Measurements from ENCODE around the gene DGKI.

DGKI gene

GRCh38 chr7:137732168-137732567 is 114.6 kb downstream of the DGKI start:
- no peak overlapping the region for H3K4me2 ChIP-seq (ENCODE audit: low read length)
- no peaks in the 10 kb centered on the region for H3F3A ChIP-seq (ENCODE audit: control insufficient read depth, insufficient read depth)
- no peaks in the 10 kb centered on the region for H3K9me3 ChIP-seq (ENCODE audit: control insufficient read depth, insufficient read depth, low read length)
- H3K36me3 ChIP-seq (ENCODE audit: control insufficient read depth, low read length), result no peaks in the 10 kb centered on the region
- no peaks in the 10 kb centered on the region for H3K9me2 ChIP-seq (replicated peaks; ENCODE audit: control insufficient read depth, low read length)
- no peaks in the 10 kb centered on the region for H3K4me1 ChIP-seq (ENCODE audit: control insufficient read depth, low read length)
- no peak overlapping the region for H3K4me3 ChIP-seq (ENCODE audit: low read length)
- no peaks in the 10 kb centered on the region for H4K20me1 ChIP-seq (ENCODE audit: control insufficient read depth, insufficient read depth, low read depth, low read length)
- H3K79me2 ChIP-seq (ENCODE audit: control insufficient read depth, low read length), result no peaks in the 10 kb centered on the region
- no peaks in the 10 kb centered on the region for H3K27me3 ChIP-seq (ENCODE audit: control insufficient read depth, low read length)
- TF ChIP-seq EZH2phosphoT487 (IDR thresholded peaks at IDR 0.05; ENCODE audit: borderline replicate concordance, low read length) (no peak), CTCF (IDR thresholded peaks at IDR 0.05; ENCODE audit: low read depth, low read length, poor library complexity, severe bottlenecking) (no peak)
- H3K27ac ChIP-seq (ENCODE audit: low read depth, low read length), result no peak overlapping the region

- Histone ChIP-seq H3K36me3 (ENCODE audit: control insufficient read depth, low read length) (no peaks in the 10 kb centered on the region), H3K4me2 (ENCODE audit: low read length) (no peak overlapping the region), H3K27me3 (ENCODE audit: control insufficient read depth, low read length) (no peaks in the 10 kb centered on the region), H3K79me2 (ENCODE audit: control insufficient read depth, low read length) (no peaks in the 10 kb centered on the region), H3K4me3 (ENCODE audit: low read length) (no peak overlapping the region), H3K4me1 (ENCODE audit: control insufficient read depth, low read length) (no peaks in the 10 kb centered on the region), H3K27ac (ENCODE audit: low read depth, low read length) (no peak overlapping the region), H4K20me1 (ENCODE audit: control insufficient read depth, insufficient read depth, low read depth, low read length) (no peaks in the 10 kb centered on the region), H3F3A (ENCODE audit: control insufficient read depth, insufficient read depth) (no peaks in the 10 kb centered on the region), H3K9me2 (replicated peaks; ENCODE audit: control insufficient read depth, low read length) (no peaks in the 10 kb centered on the region), H3K9me3 (ENCODE audit: control insufficient read depth, insufficient read depth, low read length) (no peaks in the 10 kb centered on the region)
- no peak for TF ChIP-seq CTCF (IDR thresholded peaks at IDR 0.05; ENCODE audit: low read depth, low read length, poor library complexity, severe bottlenecking)
Measured at GRCh38 chr7:137731436-137731835, 115.3 kb downstream of the DGKI start.

- H3K4me3 ChIP-seq (ENCODE audit: low read length), result no peak overlapping the region
- no peaks in the 10 kb centered on the region for H4K20me1 ChIP-seq (ENCODE audit: control insufficient read depth, insufficient read depth, low read depth, low read length)
- no peak overlapping the region for H3K27ac ChIP-seq (ENCODE audit: low read depth, low read length)
- H3K79me2 ChIP-seq (ENCODE audit: control insufficient read depth, low read length), result no peaks in the 10 kb centered on the region
- no peaks in the 10 kb centered on the region for H3F3A ChIP-seq (ENCODE audit: control insufficient read depth, insufficient read depth)
- TF ChIP-seq CTCF (IDR thresholded peaks at IDR 0.05; ENCODE audit: low read depth, low read length, poor library complexity, severe bottlenecking) (no peak), EZH2phosphoT487 (IDR thresholded peaks at IDR 0.05; ENCODE audit: borderline replicate concordance, low read length) (no peak)
- H3K9me3 ChIP-seq (ENCODE audit: control insufficient read depth, insufficient read depth, low read length), result no peaks in the 10 kb centered on the region
- no peaks in the 10 kb centered on the region for H3K4me1 ChIP-seq (ENCODE audit: control insufficient read depth, low read length)
- no peaks in the 10 kb centered on the region for H3K9me2 ChIP-seq (replicated peaks; ENCODE audit: control insufficient read depth, low read length)
- no peaks in the 10 kb centered on the region for H3K27me3 ChIP-seq (ENCODE audit: control insufficient read depth, low read length)
- no peaks in the 10 kb centered on the region for H3K36me3 ChIP-seq (ENCODE audit: control insufficient read depth, low read length)
- no peak overlapping the region for H3K4me2 ChIP-seq (ENCODE audit: low read length)
Measured at GRCh38 chr7:137728426-137728825, 118.3 kb downstream of the DGKI start.

DNA sequence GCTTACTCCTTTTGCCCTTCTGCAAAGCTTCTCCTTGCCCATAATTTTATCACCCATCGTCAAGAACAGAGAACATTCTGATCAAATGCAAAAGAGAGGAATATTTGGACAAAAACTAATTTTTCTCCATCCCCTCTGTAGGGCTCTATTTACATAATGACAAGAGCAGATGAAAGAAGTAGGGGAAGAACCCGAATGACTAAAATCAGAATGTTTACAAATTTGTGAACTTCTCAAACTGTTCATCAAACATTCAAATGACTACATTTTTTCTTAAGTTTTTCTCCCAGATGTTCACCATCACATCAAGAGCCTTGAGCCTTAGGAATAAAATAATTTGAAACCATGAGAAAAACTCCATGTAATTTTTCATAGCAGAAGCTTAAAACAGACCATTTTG is 119.4 kb downstream of the DGKI start:
- H3F3A ChIP-seq (ENCODE audit: control insufficient read depth, insufficient read depth), result no peaks in the 10 kb centered on the region
- H4K20me1 ChIP-seq (ENCODE audit: control insufficient read depth, insufficient read depth, low read depth, low read length), result no peaks in the 10 kb centered on the region
- no peaks in the 10 kb centered on the region for H3K9me3 ChIP-seq (ENCODE audit: control insufficient read depth, insufficient read depth, low read length)
- H3K4me1 ChIP-seq (ENCODE audit: control insufficient read depth, low read length), result no peaks in the 10 kb centered on the region
- H3K4me3 ChIP-seq (ENCODE audit: low read length), result no peak overlapping the region
- no peak overlapping the region for H3K27ac ChIP-seq (ENCODE audit: low read depth, low read length)
- no peak overlapping the region for H3K4me2 ChIP-seq (ENCODE audit: low read length)
- no peaks in the 10 kb centered on the region for H3K79me2 ChIP-seq (ENCODE audit: control insufficient read depth, low read length)
- H3K27me3 ChIP-seq (ENCODE audit: control insufficient read depth, low read length), result no peaks in the 10 kb centered on the region
- no peak for TF ChIP-seq EZH2phosphoT487 (IDR thresholded peaks at IDR 0.05; ENCODE audit: borderline replicate concordance, low read length)
- no peak for TF ChIP-seq CTCF (IDR thresholded peaks at IDR 0.05; ENCODE audit: low read depth, low read length, poor library complexity, severe bottlenecking)
- no peaks in the 10 kb centered on the region for H3K36me3 ChIP-seq (ENCODE audit: control insufficient read depth, low read length)
- H3K9me2 ChIP-seq (replicated peaks; ENCODE audit: control insufficient read depth, low read length), result no peaks in the 10 kb centered on the region
